Liver (tissue), 9 donors: Measurements from ENCODE around the gene RUFY1. TPM values are rescaled to one million over a fixed set of nuclear protein-coding genes. Genes with fewer than 3 reads are reported as not detected.

Source experiments
- DNase-seq: peaks from one replicate; pipeline ENCODE4 v3.0.0-alpha.2; 2017; ENCODE audit warnings: low spot score
- H3K27ac ChIP-seq, 2 donors: one replicate each; pipeline ENCODE4 v1.7.0; 2013; ENCODE audit warnings: inconsistent platforms in 2 of 2, low read length in 2 of 2, control low read depth in 1 of 2, low read depth in 1 of 2, mild to moderate bottlenecking in 1 of 2
- H3K27me3 ChIP-seq, 4 donors: one replicate each; pipeline versions ENCODE4 v1.6.1 to v1.7.0; 2013; ENCODE audit warnings: low read length in 3 of 4, inconsistent platforms in 1 of 4, mild to moderate bottlenecking in 1 of 4, moderate library complexity in 1 of 4; ENCODE audit not compliant: control insufficient read depth in 4 of 4, insufficient read depth in 4 of 4
- H3K36me3 ChIP-seq, 4 donors: one replicate each; pipeline versions ENCODE4 v1.6.1 to v1.7.0; 2013; ENCODE audit warnings: low read length in 3 of 4, mild to moderate bottlenecking in 3 of 4, low read depth in 1 of 4, moderate library complexity in 1 of 4; ENCODE audit not compliant: control insufficient read depth in 4 of 4, insufficient read depth in 3 of 4
- H3K4me1 ChIP-seq, 4 donors: one replicate each; pipeline versions ENCODE4 v1.6.1 to v1.7.0; 2013; ENCODE audit warnings: low read length in 3 of 4, mild to moderate bottlenecking in 3 of 4, moderate library complexity in 1 of 4; ENCODE audit not compliant: control insufficient read depth in 4 of 4, insufficient read depth in 4 of 4
- H3K4me3 ChIP-seq, 3 donors: one replicate each; pipeline versions ENCODE4 v1.6.1 to v1.7.0; 2013; ENCODE audit warnings: low read length in 3 of 3, control low read depth in 1 of 3, low read depth in 1 of 3, mild to moderate bottlenecking in 1 of 3
- H3K9ac ChIP-seq, 2 donors: one replicate each; pipeline ENCODE4 v1.7.0; 2013; ENCODE audit warnings: low read length in 2 of 2, mild to moderate bottlenecking in 2 of 2, moderate library complexity in 2 of 2, control low read depth in 1 of 2, low read depth in 1 of 2
- H3K9me3 ChIP-seq, 4 donors: one replicate each; pipeline versions ENCODE4 v1.6.1 to v1.7.0; 2013; ENCODE audit warnings: low read length in 3 of 4; ENCODE audit not compliant: control insufficient read depth in 4 of 4
- ATF3 ChIP-seq: IDR thresholded peaks from 2 replicates; pipeline ENCODE4 v1.6.1; 2016; ENCODE audit warnings: antibody characterized with exemption
- EGR1 ChIP-seq, 2 donors: IDR thresholded peaks; 2 replicates each; pipeline ENCODE4 v1.6.1; 2016 to 2018; ENCODE audit warnings: antibody characterized with exemption in 2 of 2, low read depth in 2 of 2
- FOXA1 ChIP-seq: IDR thresholded peaks from 2 replicates; pipeline ENCODE4 v1.6.1; 2016; ENCODE audit warnings: antibody characterized with exemption
- FOXA2 ChIP-seq: IDR thresholded peaks from 2 replicates; pipeline ENCODE4 v1.6.1; 2016; ENCODE audit warnings: antibody characterized with exemption
- GABPA ChIP-seq, 2 donors: IDR thresholded peaks in 1 of 2; conservative IDR thresholded peaks in 1 of 2; 2 replicates each; pipeline ENCODE4 v1.6.1; 2016; ENCODE audit warnings: antibody characterized with exemption in 2 of 2, mild to moderate bottlenecking in 1 of 2, moderate library complexity in 1 of 2
- HNF4A ChIP-seq, 2 donors: conservative IDR thresholded peaks; 2 replicates each; pipeline ENCODE4 v1.6.1; 2016; ENCODE audit warnings: antibody characterized with exemption in 2 of 2, mild to moderate bottlenecking in 2 of 2
- HNF4G ChIP-seq: IDR thresholded peaks from 2 replicates; pipeline ENCODE4 v1.6.1; 2016; ENCODE audit warnings: antibody characterized with exemption
- MAX ChIP-seq: IDR thresholded peaks from 2 replicates; pipeline ENCODE4 v1.6.1; 2016; ENCODE audit warnings: antibody characterized with exemption
- NR2F2 ChIP-seq: IDR thresholded peaks from 2 replicates; pipeline ENCODE4 v1.6.1; 2016; ENCODE audit warnings: antibody characterized with exemption
- RAD21 ChIP-seq, 2 donors: IDR thresholded peaks; 2 replicates each; pipeline ENCODE4 v1.6.1; 2016; ENCODE audit warnings: antibody characterized with exemption in 2 of 2, mild to moderate bottlenecking in 2 of 2
- REST ChIP-seq: IDR thresholded peaks from 2 replicates; pipeline ENCODE4 v1.6.1; 2016; ENCODE audit warnings: antibody characterized with exemption, mild to moderate bottlenecking
- RXRA ChIP-seq, 2 donors: IDR thresholded peaks; 2 replicates each; pipeline ENCODE4 v1.6.1; 2017 to 2018; ENCODE audit warnings: antibody characterized with exemption in 2 of 2, mild to moderate bottlenecking in 1 of 2
- SP1 ChIP-seq: IDR thresholded peaks from 2 replicates; pipeline ENCODE4 v1.6.1; 2018; ENCODE audit warnings: antibody characterized with exemption, mild to moderate bottlenecking
- TAF1 ChIP-seq: conservative IDR thresholded peaks from 2 replicates; pipeline ENCODE4 v1.6.1; 2016; ENCODE audit warnings: antibody characterized with exemption, mild to moderate bottlenecking
- ZBTB33 ChIP-seq: IDR thresholded peaks from 2 replicates; pipeline ENCODE4 v1.6.1; 2016; ENCODE audit warnings: antibody characterized with exemption
- WGBS: extraction: QIAGEN DNeasy Blood & Tissue Kit; methylation state at CpG from one replicate; pipeline ENCODE4 v1.1.7; 2013; 5-methylcytosine and 5-hydroxymethylcytosine counted together
- polyA plus RNA-seq, 2 donors: library from polyadenylated mRNA; stranded (reverse) in 1 of 2; unstranded in 1 of 2; fragments of 200-250 nt in 1 of 2; fragments of >200 nt in 1 of 2; fragmentation: Nextera tagmentation in 1 of 2; extraction: Ambion mirVana in 1 of 2; gene quantifications; one replicate each; pipeline versions ENCODE4 v1.2.1 to v1.2.3, GENCODE V29; 2013 to 2015
- total RNA-seq, 2 donors: library from RNA; depleted of rRNA; stranded (reverse); fragments of >200 nt; gene quantifications; one replicate each; pipeline ENCODE4 v1.2.3, GENCODE V29; 2014
- donor health status: healthy.
- donor health status: healthy.
- donor health status: healthy.
- donor health status: healthy.
- donor health status: healthy.

The RUFY1 gene
- total and polyA plus RNA-seq, 4 donors, result 11.6 to 25.2 (median 18.3) TPM

GRCh38 chr5:179607160-179607931, 57.0 kb downstream of the RUFY1 start:
- H3K27me3 ChIP-seq, result no peaks in the 10 kb centered on the region
- no peaks in the 10 kb centered on the region for H3K9me3 ChIP-seq
- DNase-seq, result no peak
- H3K4me1 ChIP-seq, result peaks cover 0 to 6% (median 4%) of the 10 kb centered on the region in 4 donors
- no peak overlapping the region for H3K27ac ChIP-seq
- no peak overlapping the region for H3K4me3 ChIP-seq
- peaks cover 10 to 58% (median 42%) of the 10 kb centered on the region in 4 donors for H3K36me3 ChIP-seq
- H3K9ac ChIP-seq, result no peak overlapping the region
- WGBS, result 80% methylated on average over 19 of the region's 19 CpGs
- TF ChIP-seq NR2F2 (no peak), RAD21 (IDR thresholded peaks at IDR 0.05) (no peak), GABPA (IDR thresholded peaks at IDR 0.05 in 1 of 2, conservative IDR thresholded peaks at IDR 0.05 in 1 of 2) (no peak), REST (no peak), HNF4A (conservative IDR thresholded peaks at IDR 0.05) (no peak), SP1 (no peak), MAX (no peak), RXRA (IDR thresholded peaks at IDR 0.05) (no peak), EGR1 (IDR thresholded peaks at IDR 0.05; ENCODE audit: low read depth in 2 of 2) (no peak), FOXA1 (no peak), FOXA2 (no peak), ZBTB33 (no peak), HNF4G (no peak), ATF3 (no peak), TAF1 (no peak)

GRCh38 chr5:179608131-179608581, 57.8 kb downstream of the RUFY1 start:
- Histone ChIP-seq H3K27me3 (no peaks in the 10 kb centered on the region), H3K4me1 (peaks cover 0 to 8% (median 4%) of the 10 kb centered on the region in 4 donors), H3K9ac (no peak overlapping the region), H3K36me3 (peaks cover 11 to 62% (median 47%) of the 10 kb centered on the region in 4 donors), H3K9me3 (no peaks in the 10 kb centered on the region), H3K27ac (no peak overlapping the region), H3K4me3 (no peak overlapping the region)
- 69% methylated on average over 5 of the region's 5 CpGs for WGBS
- no peak for TF ChIP-seq MAX
- TF ChIP-seq REST, result no peak
- no peak for DNase-seq
